NCI-H2081 (cell line): ENCODE data around the gene CHD2.
"Not testable (repeated sequence)": the region's sequence is repeated elsewhere in the genome, so short reads cannot be mapped to it uniquely, and the experiment has no call there.

Experiments used
- DNase-seq, 2 experiments: peaks; one replicate each; lab custom pipeline; 2025; lab: John Stamatoyannopoulos, UW

CHD2 gene

GRCh38 chr15:92899948-92900730 is at the start of gene CHD2:
TSS of gene CHD2 (plus strand) at chr15:92900324. CDS start at chr15:92901238, 914 bp downstream.
- DNase-seq, result peak; percentile 86 to 92

DNA sequence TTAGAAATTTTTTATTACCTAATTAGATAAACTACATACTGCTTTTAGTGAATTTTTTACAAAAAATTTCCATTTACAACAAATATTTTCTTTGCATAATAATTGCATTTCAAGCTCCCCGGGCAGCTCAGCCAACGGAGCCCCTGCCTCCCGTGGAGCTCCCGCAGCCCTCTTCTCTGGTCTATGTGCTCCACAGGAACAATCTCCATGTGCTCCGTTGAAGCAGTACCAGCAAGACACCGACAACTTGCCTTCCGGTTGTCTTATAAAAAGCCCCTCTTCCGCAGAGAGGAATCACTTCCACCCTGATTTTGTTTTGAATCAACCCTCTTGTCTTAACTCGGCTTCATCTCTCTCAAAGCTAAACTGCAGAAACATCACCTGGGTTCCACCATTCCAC is 46.9 kb upstream of the CHD2 start:
- DNase-seq, result no peak

GRCh38 chr15:92861742-92862141 is 38.4 kb upstream of the CHD2 start:
- DNase-seq, result no peak

GRCh38 chr15:92864127-92864814 is 35.9 kb upstream of the CHD2 start:
- DNase-seq, result no peak

DNA sequence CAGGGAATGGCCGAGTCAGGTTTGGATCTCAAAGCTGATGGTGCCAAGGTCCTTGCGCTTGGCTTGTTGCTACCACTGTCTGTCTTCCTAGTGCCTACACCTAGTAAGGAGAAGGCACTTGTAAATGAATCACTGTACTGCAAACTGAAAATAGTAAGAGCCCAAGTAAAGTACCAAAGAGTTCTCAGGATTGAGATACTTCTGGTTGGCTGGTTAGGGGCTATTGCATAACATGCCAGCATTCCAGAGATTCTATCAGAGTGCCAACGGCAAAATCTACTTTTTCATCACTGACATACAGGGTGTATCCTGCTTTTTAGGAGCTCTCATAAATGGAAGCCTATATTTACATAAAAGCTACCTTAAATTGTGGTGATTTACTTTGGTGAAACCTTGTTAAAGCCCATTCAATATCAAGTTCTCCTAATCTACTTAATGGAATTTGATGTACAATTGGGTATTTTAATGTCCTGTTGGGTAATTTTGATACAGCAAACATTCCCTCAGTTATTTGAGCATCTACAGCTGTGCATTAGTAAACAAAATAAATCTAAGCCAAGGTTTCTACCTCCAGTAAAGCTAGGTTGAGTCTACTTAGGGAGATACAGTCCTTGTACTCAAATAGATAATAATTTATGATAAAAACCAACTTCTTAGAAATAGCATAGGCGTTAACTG is 30.7 kb upstream of the CHD2 start:
- DNase-seq, result no peak

GRCh38 chr15:92870010-92870591 is 30.0 kb upstream of the CHD2 start:
- no peak for DNase-seq

GRCh38 chr15:92872967-92873366 is 27.2 kb upstream of the CHD2 start:
- not testable (repeated sequence) for DNase-seq

- no peak for DNase-seq
These were observed 23.1 kb upstream of the CHD2 start for GRCh38 chr15:92877000-92877399.

- no peak for DNase-seq
These were observed 22.7 kb upstream of the CHD2 start for GRCh38 chr15:92877416-92877815.

- DNase-seq, result peak in 1 of 2 experiments; percentile 19
These were observed 21.5 kb upstream of the CHD2 start for GRCh38 chr15:92878593-92879053.

DNA sequence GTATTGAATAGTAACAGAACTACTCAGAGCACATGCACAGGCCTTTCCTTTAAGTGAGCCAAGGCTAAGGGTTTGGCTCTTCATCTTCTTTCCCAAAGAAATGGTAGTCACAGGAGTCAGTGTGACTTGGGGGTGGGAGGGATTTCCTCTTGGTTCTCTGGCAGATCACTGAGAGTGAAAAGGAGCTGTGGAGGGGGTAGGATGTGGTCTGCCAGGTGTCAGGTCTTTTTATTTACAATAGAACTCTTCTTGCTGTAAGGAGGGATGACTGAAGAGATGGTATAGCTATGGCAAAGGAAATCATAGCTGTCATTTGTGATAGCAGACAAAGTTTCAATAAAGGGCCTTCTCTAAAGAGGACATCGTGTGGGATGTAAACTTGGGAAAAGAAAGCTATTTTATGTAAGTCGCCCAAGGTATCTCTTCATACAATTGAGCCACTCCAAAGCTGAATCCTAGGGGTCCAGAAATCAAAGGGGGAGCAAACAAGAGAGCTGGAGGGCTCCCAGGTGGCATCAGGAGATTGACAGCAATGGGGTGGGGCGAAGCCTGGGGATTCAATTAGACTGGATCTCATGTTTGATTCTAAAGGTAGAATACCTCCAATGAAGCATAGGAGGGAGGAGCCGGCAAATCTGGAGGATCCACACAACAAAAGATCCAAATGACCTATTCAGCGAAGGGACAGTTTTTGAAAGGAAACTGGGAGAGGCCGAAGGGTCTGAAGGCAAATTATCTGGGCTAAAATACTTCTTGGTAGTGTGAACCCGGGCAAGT is 20.0 kb upstream of the CHD2 start:
- DNase-seq, result peak in 1 of 2 experiments; percentile 14

DNA sequence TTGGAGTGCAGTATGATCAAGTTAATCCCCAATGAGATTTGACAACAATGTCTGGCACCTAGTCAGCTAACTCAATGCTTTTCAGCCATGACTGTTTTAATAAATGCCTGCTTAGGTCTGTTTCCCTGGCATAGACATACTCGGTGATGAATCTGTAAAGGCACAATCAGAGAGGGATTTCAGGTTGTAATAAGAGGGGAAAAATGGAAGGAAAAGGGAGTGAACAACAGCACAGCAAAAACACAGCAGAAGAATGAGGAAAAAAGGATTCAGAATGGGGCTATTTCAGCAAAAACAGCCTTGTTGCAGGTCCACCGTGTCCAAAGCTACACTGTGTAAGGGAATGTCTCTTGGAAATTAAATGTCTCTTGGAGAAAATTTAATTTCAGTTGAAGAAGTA is 19.3 kb upstream of the CHD2 start:
- DNase-seq, result no peak

- DNase-seq, result no peak
These were observed 18.8 kb upstream of the CHD2 start for GRCh38 chr15:92881211-92881754.

GRCh38 chr15:92881802-92882696 is 18.1 kb upstream of the CHD2 start:
- peak; percentile 99 for DNase-seq

DNA sequence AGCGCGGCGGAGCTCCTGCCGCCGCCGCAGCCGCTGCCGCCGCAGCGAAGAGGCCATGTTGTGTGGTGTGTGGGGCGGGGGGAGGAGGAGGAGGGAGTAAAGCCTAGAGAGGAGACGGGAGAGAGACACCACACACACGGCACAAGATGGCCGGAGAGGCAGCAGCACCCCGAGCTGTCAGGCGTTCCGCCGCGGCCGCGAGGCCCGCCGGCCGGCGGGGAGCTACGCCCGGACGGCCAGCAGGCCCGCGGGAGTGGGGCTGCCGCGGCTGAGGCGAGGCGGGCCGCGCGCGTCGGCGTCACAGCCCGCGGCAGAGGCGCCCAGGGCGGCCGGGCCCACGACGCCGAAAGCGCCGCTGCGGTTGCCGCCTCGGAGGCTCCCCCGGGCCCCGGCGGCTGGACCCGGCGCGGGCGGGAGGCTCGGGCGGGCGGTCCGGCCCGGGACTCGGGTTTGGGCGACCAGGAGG is 17.4 kb upstream of the CHD2 start:
- no peak for DNase-seq

DNA sequence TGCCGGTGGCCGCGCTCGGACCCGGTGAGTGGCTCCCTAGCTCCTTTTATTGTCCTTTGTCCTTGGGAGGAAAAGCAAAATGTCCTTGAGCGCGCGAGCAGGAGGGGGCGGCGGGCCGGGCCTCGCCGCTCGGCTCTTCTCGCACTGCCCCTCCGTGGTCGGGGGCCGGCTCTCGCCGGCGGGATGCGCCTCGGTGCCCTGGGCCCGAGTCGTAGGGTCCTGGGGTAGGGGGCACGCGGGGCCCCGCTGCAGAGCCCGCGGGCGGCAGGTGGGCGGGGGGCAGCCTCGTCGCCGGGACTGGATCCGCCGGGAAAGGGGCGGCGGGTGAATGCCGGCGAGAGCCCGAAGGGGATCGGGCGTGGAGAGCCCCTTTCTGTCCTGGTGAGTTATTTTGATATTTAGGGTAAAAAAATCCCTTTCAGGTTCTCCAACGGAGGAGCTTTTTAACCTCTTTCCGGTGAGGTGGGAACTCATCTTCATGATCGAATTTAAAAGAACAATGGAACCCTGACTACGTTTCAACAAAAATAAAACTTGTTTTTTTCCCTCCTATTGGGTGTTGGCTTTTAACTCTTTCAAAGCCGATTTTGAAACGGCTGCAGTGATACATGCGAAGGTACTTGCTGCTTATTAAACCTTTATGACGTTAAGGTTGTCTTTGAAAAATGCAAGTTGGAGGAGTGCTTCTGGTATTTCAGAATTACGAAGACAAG is 16.8 kb upstream of the CHD2 start:
- peak in 1 of 2 experiments; percentile 41 for DNase-seq

- DNase-seq, result peak in 1 of 2 experiments; percentile 60
These were observed 16.2 kb upstream of the CHD2 start for GRCh38 chr15:92883876-92884435.

- DNase-seq, result no peak
These were observed 15.5 kb upstream of the CHD2 start for GRCh38 chr15:92884436-92885223.
